GM06990 (cell line): ENCODE measurements around the gene ARAF.

ENCODE experiments used
- DNase-seq: peaks from one replicate; pipeline ENCODE4 v3.0.0-alpha.2; 2011; ENCODE audit not compliant: insufficient read length; ENCODE audit errors: extremely low read depth
- H3K27me3 ChIP-seq: replicated peaks from 2 replicates; pipeline ENCODE4 v1.6.0; 2011; ENCODE audit warnings: low read length; ENCODE audit not compliant: control insufficient read depth, insufficient read depth
- H3K36me3 ChIP-seq: 2 replicates; pipeline ENCODE4 v1.5.1; 2011; ENCODE audit warnings: low read length; ENCODE audit not compliant: control insufficient read depth, insufficient read depth
- H3K4me3 ChIP-seq: replicated peaks from 2 replicates; pipeline ENCODE4 v1.5.1; 2011; ENCODE audit warnings: low read depth, mild to moderate bottlenecking, control low read depth, low read length
- CTCF ChIP-seq: IDR thresholded peaks from 2 replicates; pipeline ENCODE4 v1.5.1; 2011; ENCODE audit warnings: low read length, control low read depth, mild to moderate bottlenecking, inconsistent platforms; ENCODE audit not compliant: insufficient read depth, poor library complexity, severe bottlenecking

ARAF gene

GRCh38 chrX:47605024-47605423, 44.0 kb downstream of the ARAF start:
- DNase-seq, result no peak
- H3K36me3 ChIP-seq, result no peaks in the 10 kb centered on the region

GRCh38 chrX:47607091-47607490, 46.1 kb downstream of the ARAF start:
- no peak overlapping the region for H3K4me3 ChIP-seq
- H3K27me3 ChIP-seq, result no peaks in the 10 kb centered on the region
- no peak for TF ChIP-seq CTCF

More at GRCh38 chrX:47605024-47605423, 44.0 kb downstream of the ARAF start:
- Histone ChIP-seq H3K4me3 (no peak overlapping the region), H3K27me3 (no peaks in the 10 kb centered on the region)
- TF ChIP-seq CTCF, result no peak

GRCh38 chrX:47608130-47608810, 47.3 kb downstream of the ARAF start:
- Histone ChIP-seq H3K36me3 (no peaks in the 10 kb centered on the region), H3K4me3 (no peak overlapping the region)
- no peak for DNase-seq

More at GRCh38 chrX:47607091-47607490, 46.1 kb downstream of the ARAF start:
- no peak for DNase-seq
- H3K36me3 ChIP-seq, result no peaks in the 10 kb centered on the region

GRCh38 chrX:47610511-47610910, 49.5 kb downstream of the ARAF start:
- H3K4me3 ChIP-seq, result no peak overlapping the region
- DNase-seq, result no peak
- H3K27me3 ChIP-seq, result no peaks in the 10 kb centered on the region
- no peak for TF ChIP-seq CTCF
- H3K36me3 ChIP-seq, result no peaks in the 10 kb centered on the region

More at GRCh38 chrX:47608130-47608810, 47.3 kb downstream of the ARAF start:
- no peak for TF ChIP-seq CTCF
- H3K27me3 ChIP-seq, result no peaks in the 10 kb centered on the region

- no peak for TF ChIP-seq CTCF
- H3K4me3 ChIP-seq, result no peak overlapping the region
- no peaks in the 10 kb centered on the region for H3K27me3 ChIP-seq
- no peak for DNase-seq
- no peaks in the 10 kb centered on the region for H3K36me3 ChIP-seq
Observed at GRCh38 chrX:47611489-47611888, 50.5 kb downstream of the ARAF start.
